Astrocyte (in vitro differentiated cells and primary cell): ENCODE measurements around the gene NRTN. TPM values are rescaled to one million over a fixed set of nuclear protein-coding genes. Genes with fewer than 3 reads are reported as not detected.

Experiments used
- DNase-seq: peaks from one replicate; pipeline ENCODE4 v3.0.0-alpha.2; 2010; ENCODE audit warnings: low read depth
- FAIRE-seq: peaks from 2 replicates; lab custom pipeline; 2011; peaks lifted over from hg19 to GRCh38; lab: Jason Lieb, UNC
- H2AFZ ChIP-seq: 2 replicates; pipeline ENCODE4 v1.6.0; 2012; ENCODE audit warnings: low read depth, low read length, inconsistent platforms
- H3K27ac ChIP-seq: 2 replicates; pipeline ENCODE4 v1.5.1; 2011; ENCODE audit warnings: low read depth, low read length, inconsistent platforms
- H3K27me3 ChIP-seq: 2 replicates; pipeline ENCODE4 v1.6.0; 2011; ENCODE audit warnings: low read length, inconsistent platforms; ENCODE audit not compliant: insufficient read depth
- H3K36me3 ChIP-seq: 2 replicates; pipeline ENCODE4 v1.5.1; 2011; ENCODE audit warnings: low read length, inconsistent platforms; ENCODE audit not compliant: insufficient read depth
- H3K4me1 ChIP-seq: 2 replicates; pipeline ENCODE4 v1.5.1; 2011; ENCODE audit warnings: low read length, inconsistent platforms; ENCODE audit not compliant: insufficient read depth
- H3K4me2 ChIP-seq: 2 replicates; pipeline ENCODE4 v1.6.0; 2012; ENCODE audit warnings: low read length, inconsistent platforms
- H3K4me3 ChIP-seq: 2 replicates; pipeline ENCODE4 v1.5.1; 2011; ENCODE audit warnings: low read depth, mild to moderate bottlenecking, low read length, inconsistent platforms; ENCODE audit not compliant: insufficient read depth
- H3K79me2 ChIP-seq: 2 replicates; pipeline ENCODE4 v1.6.0; 2012; ENCODE audit warnings: mild to moderate bottlenecking, low read length, inconsistent platforms; ENCODE audit not compliant: insufficient read depth
- H3K9ac ChIP-seq: 2 replicates; pipeline ENCODE4 v1.6.0; 2012; ENCODE audit warnings: mild to moderate bottlenecking, low read length, inconsistent platforms
- H3K9me3 ChIP-seq: 2 replicates; pipeline ENCODE4 v1.5.1; 2012; ENCODE audit warnings: low read depth, mild to moderate bottlenecking, low read length, inconsistent platforms; ENCODE audit not compliant: insufficient read depth
- H4K20me1 ChIP-seq: 2 replicates; pipeline ENCODE4 v1.6.0; 2012; ENCODE audit warnings: low read length, inconsistent platforms; ENCODE audit not compliant: insufficient read depth
- H3K27ac Mint-ChIP-seq: one replicate; pipeline ENCODE4 v1.8.0; 2021; ENCODE audit warnings: mild to moderate bottlenecking, mixed read lengths; ENCODE audit not compliant: unreplicated experiment
- H3K27me3 Mint-ChIP-seq: one replicate; pipeline ENCODE4 v1.8.0; 2021; ENCODE audit warnings: low read depth, mixed read lengths; ENCODE audit not compliant: unreplicated experiment
- H3K36me3 Mint-ChIP-seq: one replicate; pipeline ENCODE4 v1.8.0; 2021; ENCODE audit warnings: low read depth, mixed read lengths; ENCODE audit not compliant: unreplicated experiment
- H3K4me1 Mint-ChIP-seq: one replicate; pipeline ENCODE4 v1.8.0; 2021; ENCODE audit warnings: low read depth, mixed read lengths; ENCODE audit not compliant: unreplicated experiment
- H3K4me3 Mint-ChIP-seq: one replicate; pipeline ENCODE4 v1.8.0; 2021; ENCODE audit warnings: mild to moderate bottlenecking, moderate library complexity, mixed read lengths; ENCODE audit not compliant: unreplicated experiment
- H3K9me3 Mint-ChIP-seq: one replicate; pipeline ENCODE4 v1.8.0; 2021; ENCODE audit warnings: mild to moderate bottlenecking, mixed read lengths; ENCODE audit not compliant: unreplicated experiment
- EZH2 ChIP-seq: IDR thresholded peaks from 2 replicates; pipeline ENCODE4 v1.6.1; 2012; ENCODE audit warnings: mild to moderate bottlenecking, low read length, inconsistent platforms; ENCODE audit not compliant: insufficient read depth
- total RNA-seq: library from RNA; stranded (reverse); gene quantifications from 2 replicates; pipeline ENCODE4 v1.2.1, GENCODE V29; 2021
- TF ChIP-seq, protein P1 (sequence below): IDR thresholded peaks from 2 replicates; pipeline ENCODE4 v1.5.1; 2011; ENCODE audit warnings: low read depth, mild to moderate bottlenecking, inconsistent platforms, low read length, moderate library complexity; ENCODE audit not compliant: insufficient read depth

NRTN gene
- total RNA-seq, 1 donor from 2014 or later, result 0.66 TPM

GRCh38 chr19:5821521-5822180 is 16.8 kb downstream of the NRTN start:
- no peak overlapping the region for H3K27ac ChIP-seq
- no peak overlapping the region for H3K9ac ChIP-seq
- Mint-ChIP-seq H3K9me3 (peaks cover 2% of the 10 kb centered on the region), H3K4me1 (no peaks in the 10 kb centered on the region), H3K4me3 (no peak overlapping the region), H3K36me3 (peaks cover 3% of the 10 kb centered on the region), H3K27ac (no peak overlapping the region), H3K27me3 (peaks cover 19% of the 10 kb centered on the region)
- H3K79me2 ChIP-seq, result no peaks in the 10 kb centered on the region
- H3K27me3 ChIP-seq, result peaks cover 5% of the 10 kb centered on the region
- no peak overlapping the region for H2AFZ ChIP-seq
- H3K4me1 ChIP-seq, result no peaks in the 10 kb centered on the region
- H4K20me1 ChIP-seq, result no peaks in the 10 kb centered on the region
- H3K4me2 ChIP-seq, result no peak overlapping the region
- DNase-seq, result no peak
- no peaks in the 10 kb centered on the region for H3K36me3 ChIP-seq
- FAIRE-seq, result no peak
- TF ChIP-seq, protein P1, sequence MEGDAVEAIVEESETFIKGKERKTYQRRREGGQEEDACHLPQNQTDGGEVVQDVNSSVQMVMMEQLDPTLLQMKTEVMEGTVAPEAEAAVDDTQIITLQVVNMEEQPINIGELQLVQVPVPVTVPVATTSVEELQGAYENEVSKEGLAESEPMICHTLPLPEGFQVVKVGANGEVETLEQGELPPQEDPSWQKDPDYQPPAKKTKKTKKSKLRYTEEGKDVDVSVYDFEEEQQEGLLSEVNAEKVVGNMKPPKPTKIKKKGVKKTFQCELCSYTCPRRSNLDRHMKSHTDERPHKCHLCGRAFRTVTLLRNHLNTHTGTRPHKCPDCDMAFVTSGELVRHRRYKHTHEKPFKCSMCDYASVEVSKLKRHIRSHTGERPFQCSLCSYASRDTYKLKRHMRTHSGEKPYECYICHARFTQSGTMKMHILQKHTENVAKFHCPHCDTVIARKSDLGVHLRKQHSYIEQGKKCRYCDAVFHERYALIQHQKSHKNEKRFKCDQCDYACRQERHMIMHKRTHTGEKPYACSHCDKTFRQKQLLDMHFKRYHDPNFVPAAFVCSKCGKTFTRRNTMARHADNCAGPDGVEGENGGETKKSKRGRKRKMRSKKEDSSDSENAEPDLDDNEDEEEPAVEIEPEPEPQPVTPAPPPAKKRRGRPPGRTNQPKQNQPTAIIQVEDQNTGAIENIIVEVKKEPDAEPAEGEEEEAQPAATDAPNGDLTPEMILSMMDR, result no peak
- no peak for TF ChIP-seq EZH2
- no peak overlapping the region for H3K4me3 ChIP-seq
- no peaks in the 10 kb centered on the region for H3K9me3 ChIP-seq

- DNase-seq, result no peak
- no peaks in the 10 kb centered on the region for H3K4me1 Mint-ChIP-seq
- Histone ChIP-seq H4K20me1 (no peaks in the 10 kb centered on the region), H3K79me2 (no peaks in the 10 kb centered on the region), H3K9me3 (no peaks in the 10 kb centered on the region), H3K9ac (no peak overlapping the region), H3K27me3 (peaks cover 3% of the 10 kb centered on the region), H3K36me3 (no peaks in the 10 kb centered on the region), H3K4me3 (no peak overlapping the region), H3K27ac (no peak overlapping the region), H3K4me2 (no peak overlapping the region), H3K4me1 (no peaks in the 10 kb centered on the region), H2AFZ (no peak overlapping the region)
- TF ChIP-seq, protein P1, result no peak
- no peak for TF ChIP-seq EZH2
- peaks cover 3% of the 10 kb centered on the region for H3K36me3 Mint-ChIP-seq
- H3K27ac Mint-ChIP-seq, result no peak overlapping the region
- no peak for FAIRE-seq
- no peak overlapping the region for H3K4me3 Mint-ChIP-seq
- H3K9me3 Mint-ChIP-seq, result no peaks in the 10 kb centered on the region
- peaks cover 16% of the 10 kb centered on the region for H3K27me3 Mint-ChIP-seq
These were observed 17.4 kb downstream of the NRTN start for GRCh38 chr19:5822181-5822844.
